Right lobe of liver (tissue), 4 donors: ENCODE measurements around the gene ALDOC.

Experiments used
- CTCF ChIP-seq, 4 donors: fragments of 200-600 bp in 3 of 4; fragments of 450-650 bp in 1 of 4; IDR thresholded peaks; one replicate each; pipeline versions ENCODE4 v1.5.1 to v1.8.0; 2016 to 2022; ENCODE audit warnings: antibody characterized with exemption in 4 of 4, mild to moderate bottlenecking in 2 of 4
- POLR2A ChIP-seq: fragments of 450-650 bp; IDR thresholded peaks from one replicate; pipeline ENCODE4 v1.6.1; 2017; ENCODE audit warnings: antibody characterized with exemption, mild to moderate bottlenecking
- donor health status: DM: no; HTN: no; CAD: no.
- donor health status: DM: no; HTN: no; CAD: no.
- donor health status: DM: no; HTN: yes; CAD: no.

- TF ChIP-seq CTCF (IDR thresholded peaks at IDR 0.05) (no peak), POLR2A (no peak)
These were observed 43.3 kb upstream of the ALDOC start for GRCh38 chr17:28620010-28620409.
